Activated CD8-positive, alpha-beta T cell treated with anti-CD3 and anti-CD28 coated beads, Interleukin-2, amount 10 ng/mL, durations not matched to agents 7 days and 5 days (primary cell): ENCODE measurements around the gene MEX3A. TPM values are rescaled to one million over a fixed set of nuclear protein-coding genes. Genes with fewer than 3 reads are reported as not detected.

ENCODE experiments used
- ATAC-seq: fragments of 150-1000 bp; cut with Tn5 transposase; one replicate; pipeline ENCODE4 v1.10.0; 2021; ENCODE audit warnings: moderate library complexity
- CTCF ChIA-PET: fragments of 350-600 bp; sonication (Branson Sonifier 250); formaldehyde crosslinking; loops from one replicate; lab custom pipeline; 2021; ENCODE audit warnings: antibody characterized with exemption; lab: Charles Lee
- POLR2A ChIA-PET: fragments of 350-600 bp; sonication (Branson Sonifier 250); formaldehyde crosslinking; loops from one replicate; lab custom pipeline; 2021; ENCODE audit warnings: antibody characterized with exemption; lab: Charles Lee
- DNase-seq: peaks from one replicate; pipeline ENCODE4 v3.0.0-alpha.2; 2020
- H3K27ac Mint-ChIP-seq: one replicate; pipeline ENCODE4 v1.8.0; 2021; ENCODE audit warnings: mild to moderate bottlenecking, mixed read lengths
- H3K27me3 Mint-ChIP-seq: one replicate; pipeline ENCODE4 v1.8.0; 2021; ENCODE audit warnings: low read depth, mixed read lengths
- H3K36me3 Mint-ChIP-seq: one replicate; pipeline ENCODE4 v1.8.0; 2021; ENCODE audit warnings: low read depth, mixed read lengths
- H3K4me1 Mint-ChIP-seq: one replicate; pipeline ENCODE4 v1.8.0; 2021; ENCODE audit warnings: low read depth, mixed read lengths
- H3K4me3 Mint-ChIP-seq: one replicate; pipeline ENCODE4 v1.8.0; 2021; ENCODE audit warnings: mild to moderate bottlenecking, mixed read lengths
- H3K9me3 Mint-ChIP-seq: one replicate; pipeline ENCODE4 v1.8.0; 2022; ENCODE audit warnings: mixed read lengths; ENCODE audit not compliant: insufficient read depth
- total RNA-seq, 2 experiments: library from RNA; stranded (reverse); gene quantifications; one replicate each; pipeline ENCODE4 v1.2.3, GENCODE V29; 2021

MEX3A gene
- total RNA-seq, 2 experiments from 2014 or later, result 0.05 TPM

GRCh38 chr1:156083800-156084790 is 1.8 kb upstream of the MEX3A start:
- CTCF ChIA-PET, result interaction anchor here (1.4 to 1.8 kb wide), 2 partner anchors 45 to 141 kb away, joined by 4 read pairs; no protein-coding TSS in a partner anchor
- POLR2A ChIA-PET, result interaction anchor here (1.7 kb wide), 1 partner anchor 8 kb away, joined by 4 read pairs; no protein-coding TSS in a partner anchor
- H3K36me3 Mint-ChIP-seq, result no peaks in the 10 kb centered on the region
- no peak overlapping the region for H3K27ac Mint-ChIP-seq
- DNase-seq (no peak), ATAC-seq (no peak)
- no peaks in the 10 kb centered on the region for H3K9me3 Mint-ChIP-seq
- H3K27me3 Mint-ChIP-seq, result peaks cover 55% of the 10 kb centered on the region
- H3K4me3 Mint-ChIP-seq, result no peak overlapping the region
- H3K4me1 Mint-ChIP-seq, result peaks cover 7% of the 10 kb centered on the region

- Mint-ChIP-seq H3K9me3 (no peaks in the 10 kb centered on the region), H3K27me3 (peaks cover 59% of the 10 kb centered on the region), H3K36me3 (no peaks in the 10 kb centered on the region), H3K4me3 (peak overlapping the region; percentile 74), H3K4me1 (peaks cover 7% of the 10 kb centered on the region), H3K27ac (no peak overlapping the region)
- DNase-seq (no peak), ATAC-seq (no peak)
- CTCF ChIA-PET, result no interaction called here
- POLR2A ChIA-PET, result no interaction called here
Observed at GRCh38 chr1:156081917-156082308, 352 bp downstream of the MEX3A start.

- Mint-ChIP-seq H3K4me1 (peaks cover 7% of the 10 kb centered on the region), H3K36me3 (no peaks in the 10 kb centered on the region), H3K27ac (no peak overlapping the region), H3K9me3 (no peaks in the 10 kb centered on the region), H3K27me3 (peaks cover 57% of the 10 kb centered on the region), H3K4me3 (peak overlapping the region; percentile 57)
- no peak for DNase-seq
- ATAC-seq, result no peak
- CTCF ChIA-PET, result no interaction called here
- POLR2A ChIA-PET, result no interaction called here
Observed at GRCh38 chr1:156081180-156081916, 917 bp downstream of the MEX3A start.

GRCh38 chr1:156080863-156081179 is 1.4 kb downstream of the MEX3A start:
- ChIA-PET POLR2A (no interaction called here), CTCF (no interaction called here)
- H3K9me3 Mint-ChIP-seq, result no peaks in the 10 kb centered on the region
- no peak overlapping the region for H3K27ac Mint-ChIP-seq
- H3K27me3 Mint-ChIP-seq, result peaks cover 53% of the 10 kb centered on the region
- peak overlapping the region; percentile 29 for H3K4me3 Mint-ChIP-seq
- DNase-seq, result no peak
- H3K4me1 Mint-ChIP-seq, result peaks cover 3% of the 10 kb centered on the region
- H3K36me3 Mint-ChIP-seq, result no peaks in the 10 kb centered on the region
- ATAC-seq, result no peak

- Mint-ChIP-seq H3K27me3 (peaks cover 55% of the 10 kb centered on the region), H3K4me3 (no peak overlapping the region), H3K36me3 (no peaks in the 10 kb centered on the region), H3K4me1 (peaks cover 3% of the 10 kb centered on the region), H3K9me3 (no peaks in the 10 kb centered on the region), H3K27ac (no peak overlapping the region)
- DNase-seq (no peak), ATAC-seq (no peak)
- CTCF ChIA-PET, result no interaction called here
- POLR2A ChIA-PET, result no interaction called here
Observed at GRCh38 chr1:156080241-156080862, 1.9 kb downstream of the MEX3A start.

- no peak for DNase-seq
- Mint-ChIP-seq H3K27me3 (peaks cover 52% of the 10 kb centered on the region), H3K4me3 (no peak overlapping the region), H3K27ac (no peak overlapping the region), H3K36me3 (no peaks in the 10 kb centered on the region), H3K4me1 (peaks cover 5% of the 10 kb centered on the region), H3K9me3 (no peaks in the 10 kb centered on the region)
- CTCF ChIA-PET, result no interaction called here
- no peak for ATAC-seq
- POLR2A ChIA-PET, result no interaction called here
Observed at GRCh38 chr1:156079762-156080161, 2.5 kb downstream of the MEX3A start.

GRCh38 chr1:156078728-156079127 is 3.5 kb downstream of the MEX3A start:
- Mint-ChIP-seq H3K36me3 (no peaks in the 10 kb centered on the region), H3K27me3 (peaks cover 42% of the 10 kb centered on the region), H3K27ac (no peak overlapping the region), H3K9me3 (no peaks in the 10 kb centered on the region), H3K4me1 (peaks cover 5% of the 10 kb centered on the region), H3K4me3 (no peak overlapping the region)
- ChIA-PET CTCF (interaction anchor here (0.5 to 1.8 kb wide), 3 partner anchors 13 to 51 kb away, joined by 3 to 5 read pairs (median 4); no protein-coding TSS in a partner anchor), POLR2A (no interaction called here)
- DNase-seq, result no peak
- ATAC-seq, result no peak

- no peak for ATAC-seq
- Mint-ChIP-seq H3K9me3 (no peaks in the 10 kb centered on the region), H3K27me3 (peaks cover 39% of the 10 kb centered on the region), H3K4me1 (peaks cover 5% of the 10 kb centered on the region), H3K27ac (no peak overlapping the region), H3K4me3 (no peak overlapping the region), H3K36me3 (no peaks in the 10 kb centered on the region)
- DNase-seq, result no peak
- ChIA-PET CTCF (interaction anchor here (1.2 to 1.8 kb wide), 2 partner anchors 20 to 52 kb away, joined by 3 to 5 read pairs; no protein-coding TSS in a partner anchor), POLR2A (no interaction called here)
Observed at GRCh38 chr1:156077430-156077760, 4.9 kb downstream of the MEX3A start.

- Mint-ChIP-seq H3K27ac (no peak overlapping the region), H3K4me3 (peak overlapping the region; percentile 47), H3K36me3 (no peaks in the 10 kb centered on the region), H3K4me1 (peaks cover 5% of the 10 kb centered on the region), H3K9me3 (no peaks in the 10 kb centered on the region), H3K27me3 (peaks cover 39% of the 10 kb centered on the region)
- ATAC-seq (peak; percentile 40), DNase-seq (no peak)
- POLR2A ChIA-PET, result no interaction called here
- CTCF ChIA-PET, result no interaction called here
Observed at GRCh38 chr1:156076609-156077429, 5.4 kb downstream of the MEX3A start.

GRCh38 chr1:156075775-156076204 is 6.5 kb downstream of the MEX3A start:
- no peak for ATAC-seq
- no peak overlapping the region for H3K4me3 Mint-ChIP-seq
- DNase-seq, result no peak
- no peak overlapping the region for H3K27ac Mint-ChIP-seq
- CTCF ChIA-PET, result interaction anchor here (1.3 kb wide), 1 partner anchor 9 kb away, joined by 4 read pairs; no protein-coding TSS in a partner anchor
- POLR2A ChIA-PET, result interaction anchor here (1.0 kb wide), 1 partner anchor 9 kb away, joined by 4 read pairs; no protein-coding TSS in a partner anchor
- no peaks in the 10 kb centered on the region for H3K36me3 Mint-ChIP-seq
- H3K4me1 Mint-ChIP-seq, result peaks cover 3% of the 10 kb centered on the region
- H3K9me3 Mint-ChIP-seq, result no peaks in the 10 kb centered on the region
- peaks cover 34% of the 10 kb centered on the region for H3K27me3 Mint-ChIP-seq

GRCh38 chr1:156075162-156075561 is 7.1 kb downstream of the MEX3A start:
- peak overlapping the region; percentile 9 for H3K27ac Mint-ChIP-seq
- H3K4me3 Mint-ChIP-seq, result no peak overlapping the region
- ChIA-PET CTCF (interaction anchor here (1.3 kb wide), 1 partner anchor 9 kb away, joined by 4 read pairs; no protein-coding TSS in a partner anchor), POLR2A (interaction anchor here (1.0 kb wide), 1 partner anchor 10 kb away, joined by 4 read pairs; no protein-coding TSS in a partner anchor)
- no peaks in the 10 kb centered on the region for H3K9me3 Mint-ChIP-seq
- DNase-seq (no peak), ATAC-seq (no peak)
- H3K4me1 Mint-ChIP-seq, result peaks cover 3% of the 10 kb centered on the region
- peaks cover 34% of the 10 kb centered on the region for H3K27me3 Mint-ChIP-seq
- no peaks in the 10 kb centered on the region for H3K36me3 Mint-ChIP-seq
